ENCODE results near the gene CD82.

Gene CD82

GRCh38 chr11:44595964-44596381 lies 30.5 kb downstream of the CD82 start:
- no peak for TF ChIP-seq CTCF (conservative IDR thresholded peaks at IDR 0.05; ENCODE audit: low read depth, low read length)
- no peak for DNase-seq (ENCODE audit: low read depth)
- H3K4me3 ChIP-seq (ENCODE audit: low read depth, low read length), result no peak overlapping the region

GRCh38 chr11:44596525-44597276 lies 31.2 kb downstream of the CD82 start:
- no peak for DNase-seq (ENCODE audit: low read depth)
- TF ChIP-seq CTCF (conservative IDR thresholded peaks at IDR 0.05; ENCODE audit: low read depth, low read length), result no peak
- no peak overlapping the region for H3K4me3 ChIP-seq (ENCODE audit: low read depth, low read length)

GRCh38 chr11:44597358-44598012 lies 32.0 kb downstream of the CD82 start:
- H3K4me3 ChIP-seq (ENCODE audit: low read depth, low read length), result no peak overlapping the region
- DNase-seq (ENCODE audit: low read depth), result no peak
- no peak for TF ChIP-seq CTCF (conservative IDR thresholded peaks at IDR 0.05; ENCODE audit: low read depth, low read length)

GRCh38 chr11:44598831-44599230 lies 33.4 kb downstream of the CD82 start:
- no peak for TF ChIP-seq CTCF (conservative IDR thresholded peaks at IDR 0.05; ENCODE audit: low read depth, low read length)
- H3K4me3 ChIP-seq (ENCODE audit: low read depth, low read length), result no peak overlapping the region
- no peak for DNase-seq (ENCODE audit: low read depth)

- no peak for TF ChIP-seq CTCF (conservative IDR thresholded peaks at IDR 0.05; ENCODE audit: low read depth, low read length)
- H3K4me3 ChIP-seq (ENCODE audit: low read depth, low read length), result no peak overlapping the region
- no peak for DNase-seq (ENCODE audit: low read depth)
Measured at GRCh38 chr11:44600261-44600660, 34.8 kb downstream of the CD82 start.

- no peak for TF ChIP-seq CTCF (conservative IDR thresholded peaks at IDR 0.05; ENCODE audit: low read depth, low read length)
- no peak overlapping the region for H3K4me3 ChIP-seq (ENCODE audit: low read depth, low read length)
- no peak for DNase-seq (ENCODE audit: low read depth)
Measured at GRCh38 chr11:44600839-44601383, 35.4 kb downstream of the CD82 start.

Data from choroid plexus epithelial cell (primary cell).